GM19193 (cell line): ENCODE measurements around the gene GGACT.

Experiments used
- POLR2A ChIP-seq: IDR thresholded peaks from 4 replicates; pipeline ENCODE4 v1.6.1; 2011; ENCODE audit not compliant: insufficient read depth, insufficient read length; ENCODE audit errors: extremely low read depth

Gene GGACT

GRCh38 chr13:100495455-100495854 lies 93.1 kb downstream of the GGACT start:
- no peak for TF ChIP-seq POLR2A

- no peak for TF ChIP-seq POLR2A
Observed at GRCh38 chr13:100493418-100493817, 95.2 kb downstream of the GGACT start.

- no peak for TF ChIP-seq POLR2A
Observed at GRCh38 chr13:100491164-100491842, 97.3 kb downstream of the GGACT start.

- no peak for TF ChIP-seq POLR2A
Observed at GRCh38 chr13:100490692-100491091, 97.9 kb downstream of the GGACT start.

DNA sequence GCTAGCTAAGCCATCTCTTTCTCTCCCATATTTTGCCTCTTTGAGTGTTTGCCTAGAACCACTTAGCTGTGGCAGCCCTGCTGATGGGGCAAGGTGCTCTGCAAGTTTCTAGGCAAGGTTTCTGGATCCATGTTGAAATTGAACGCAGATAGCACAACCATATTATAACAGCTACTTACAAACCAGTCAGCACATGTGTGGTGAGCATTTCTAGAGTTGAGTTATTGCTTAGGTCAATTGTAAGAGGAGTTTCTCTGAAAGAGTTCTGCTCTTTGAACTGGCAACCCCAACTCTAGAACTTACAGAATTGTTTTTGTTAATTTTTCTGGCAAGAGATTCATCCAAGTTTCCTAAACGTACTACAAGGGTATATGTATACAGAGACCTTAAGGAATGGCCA lies 103.3 kb downstream of the GGACT start:
- no peak for TF ChIP-seq POLR2A

- TF ChIP-seq POLR2A = no peak
Observed at GRCh38 chr13:100484702-100485101, 103.9 kb downstream of the GGACT start.

- TF ChIP-seq POLR2A = no peak
Observed at GRCh38 chr13:100483841-100484381, 104.7 kb downstream of the GGACT start.

DNA sequence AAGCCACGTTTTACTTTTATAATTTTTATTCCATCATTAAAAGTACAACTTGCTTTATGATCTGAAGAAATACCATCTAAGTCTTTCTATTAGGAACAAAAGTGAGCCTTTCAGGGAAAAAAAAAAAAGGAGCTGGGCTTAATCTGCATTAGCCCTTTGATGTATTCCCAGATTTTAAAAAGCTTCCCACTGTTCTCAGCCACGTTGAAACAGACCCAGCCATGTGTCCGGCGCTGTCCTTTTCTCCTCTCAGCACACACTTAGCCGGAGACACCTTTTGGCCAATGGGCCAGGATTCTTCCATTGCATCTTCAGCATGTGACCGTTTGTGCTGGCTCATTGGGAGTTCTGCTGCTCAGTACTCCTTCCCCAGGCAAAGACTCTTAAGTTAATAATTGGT lies 105.5 kb downstream of the GGACT start:
- TF ChIP-seq POLR2A = no peak

GRCh38 chr13:100480676-100481075 lies 107.9 kb downstream of the GGACT start:
- TF ChIP-seq POLR2A = no peak
